LNCAP (cell line): ENCODE measurements around the gene FHIT.

ENCODE experiments used
- CTCF ChIP-seq: fragments of 450-650 bp; IDR thresholded peaks from 2 replicates; pipeline ENCODE4 v1.5.1; 2017; ENCODE audit warnings: mild to moderate bottlenecking

The FHIT gene

DNA sequence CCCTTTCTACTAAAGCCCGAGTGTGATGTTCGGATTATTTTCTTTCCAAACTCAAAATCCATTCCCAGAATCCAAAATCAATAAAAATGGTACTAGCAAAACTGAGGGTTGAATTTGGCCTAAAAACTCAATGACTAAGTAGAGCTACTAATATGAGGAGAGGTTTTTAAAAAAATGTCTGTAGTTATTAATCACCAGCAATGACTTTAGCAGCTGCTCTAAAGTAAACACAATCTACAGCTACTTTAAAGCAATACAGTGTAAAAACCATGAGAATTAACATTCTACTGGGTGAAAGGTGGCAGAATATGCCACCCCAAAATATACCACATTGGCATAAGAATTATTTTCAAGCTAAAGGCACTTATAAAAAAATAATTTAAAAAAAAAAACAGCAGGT is 23.5 kb downstream of the FHIT start:
- TF ChIP-seq CTCF = no peak

GRCh38 chr3:61226166-61226686 is 25.0 kb downstream of the FHIT start:
- no peak for TF ChIP-seq CTCF

DNA sequence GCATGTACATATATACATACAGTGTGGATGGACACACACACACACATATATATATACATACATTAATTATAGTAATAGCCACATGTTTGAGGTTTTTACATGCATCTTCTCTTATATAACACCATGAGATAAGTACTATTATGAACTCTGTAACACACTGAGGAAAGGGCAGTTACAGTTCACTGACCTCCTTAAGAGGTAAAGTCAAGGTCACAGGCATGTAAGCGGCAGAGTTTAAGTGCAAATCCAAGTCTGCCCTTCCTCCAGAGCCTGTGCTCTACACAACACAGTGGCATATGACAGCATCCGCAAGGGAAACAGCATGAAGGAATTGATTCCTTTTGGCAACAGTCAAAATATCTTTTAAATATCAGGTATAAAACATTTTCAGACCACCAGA is 26.4 kb downstream of the FHIT start:
- TF ChIP-seq CTCF = no peak

- TF ChIP-seq CTCF = no peak
Observed at GRCh38 chr3:61223451-61223850, 27.8 kb downstream of the FHIT start.

- TF ChIP-seq CTCF = no peak
Observed at GRCh38 chr3:61222467-61222866, 28.8 kb downstream of the FHIT start.

DNA sequence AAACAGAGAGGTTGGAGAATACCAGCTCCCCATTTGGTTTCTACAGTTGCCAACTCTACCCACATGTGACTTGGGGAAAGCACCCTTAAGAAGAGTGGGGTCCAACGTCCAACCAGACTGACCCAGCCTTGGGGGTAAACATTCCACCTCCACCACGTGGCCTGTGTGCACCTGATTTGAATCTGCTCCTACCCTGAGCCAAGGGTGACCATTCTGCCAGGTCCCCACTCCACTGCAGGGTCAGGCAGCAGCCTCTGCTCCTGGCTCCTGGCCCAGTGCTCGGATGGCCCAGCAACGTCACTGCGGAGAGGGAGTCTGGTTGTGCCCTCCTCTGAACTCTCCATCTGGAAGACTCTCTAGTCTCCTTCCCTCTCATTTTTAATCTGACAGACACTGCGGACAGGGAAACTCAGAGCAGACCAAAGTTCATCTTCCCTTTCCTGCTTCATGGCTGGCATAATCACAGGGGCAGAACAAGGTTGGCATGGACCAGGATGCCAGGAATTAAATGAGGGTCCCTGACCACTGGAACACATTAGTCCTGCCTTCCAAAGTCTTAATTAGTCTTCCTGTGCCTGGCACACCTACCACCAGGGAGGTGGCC is 29.4 kb downstream of the FHIT start:
- TF ChIP-seq CTCF = no peak

GRCh38 chr3:61218504-61218903 is 32.7 kb downstream of the FHIT start:
- no peak for TF ChIP-seq CTCF

- no peak for TF ChIP-seq CTCF
Observed at GRCh38 chr3:61202086-61202485, 49.2 kb downstream of the FHIT start.
